Erythroblast (primary cell): Measurements from ENCODE around the gene SPG21.

Experiments used
- GATA1 ChIP-seq: IDR thresholded peaks from 2 replicates; pipeline ENCODE4 v1.6.1; 2011; ENCODE audit warnings: low read depth, mild to moderate bottlenecking, control low read depth, low read length, moderate library complexity
- POLR2A ChIP-seq: IDR thresholded peaks from 2 replicates; pipeline ENCODE4 v1.6.1; 2011; ENCODE audit warnings: mild to moderate bottlenecking, low read length

DNA sequence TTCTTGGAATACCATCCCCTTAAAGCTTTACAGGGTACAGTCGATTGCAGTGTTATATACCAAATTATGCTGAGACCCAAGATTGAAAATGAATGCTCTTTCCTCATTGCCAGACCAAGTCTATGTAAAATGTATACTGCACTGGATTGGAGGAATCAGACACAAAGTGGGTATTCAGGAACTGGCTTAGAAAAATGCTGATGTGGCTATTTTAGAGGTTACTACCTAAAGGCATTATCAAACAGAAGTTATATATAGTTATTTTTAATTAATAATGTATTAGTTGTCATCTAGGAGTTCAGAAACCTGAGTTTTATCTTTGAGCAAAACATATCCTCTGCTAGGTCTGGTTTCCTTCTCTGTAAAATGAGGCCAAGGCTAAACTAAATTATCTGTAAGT is 3.6 kb upstream of the SPG21 start:
- TF ChIP-seq POLR2A: no peak
- TF ChIP-seq GATA1: no peak
